Right renal pelvis (tissue), 4 donors: ENCODE data around the gene FGR. TPM values are rescaled to one million over a fixed set of nuclear protein-coding genes. Genes with fewer than 3 reads are reported as not detected.
"Not testable (repeated sequence)": the region's sequence is repeated elsewhere in the genome, so short reads cannot be mapped to it uniquely, and the experiment has no call there.

Source experiments
- DNase-seq, 4 donors: peaks; one replicate each; pipeline ENCODE4 v3.0.0-alpha.2; 2013; ENCODE audit warnings: low read depth in 4 of 4, low spot score in 3 of 4, missing footprints in 1 of 4
- polyA plus RNA-seq, 4 donors: library from polyadenylated mRNA; unstranded; fragments of 120-200 nt; gene quantifications; one replicate each; pipeline ENCODE4 v1.2.1, GENCODE V29; 2013; ENCODE audit not compliant: insufficient read length in 4 of 4

The FGR gene
- polyA plus RNA-seq, 4 donors = 1.4 to 2.1 (median 1.8) TPM

DNA sequence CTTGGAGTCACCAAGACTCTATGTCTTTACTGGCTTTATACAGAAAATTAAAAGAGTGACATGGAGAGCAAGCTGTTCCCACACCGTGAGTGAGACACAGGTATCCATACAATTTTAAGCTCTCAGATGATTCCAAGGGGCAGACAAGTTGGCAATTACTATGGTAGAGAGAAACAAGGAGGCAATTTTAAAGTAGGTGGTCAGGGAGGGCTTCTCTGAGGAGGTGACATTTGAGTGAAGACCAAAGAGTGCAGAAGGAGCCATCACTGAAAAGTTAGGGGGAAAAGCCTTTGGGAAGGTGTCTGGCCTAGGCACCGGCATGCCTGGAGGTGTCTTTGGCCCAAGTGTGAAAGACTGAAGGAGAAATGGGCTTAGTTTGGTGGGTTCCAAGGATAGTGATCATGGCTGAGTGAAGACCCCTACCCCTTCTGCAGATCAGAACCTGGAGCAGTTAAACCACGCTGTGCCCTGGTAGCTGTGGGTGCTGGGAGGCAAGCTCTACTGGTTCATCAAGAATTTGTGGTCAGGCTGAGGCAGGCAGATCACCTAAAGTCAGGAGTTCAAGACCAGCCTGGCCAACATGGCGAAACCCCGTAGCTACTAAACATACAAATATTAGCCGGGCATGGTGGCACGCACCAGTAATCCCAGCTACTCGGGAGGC lies 26.6 kb upstream of the FGR start:
- no peak for DNase-seq

DNA sequence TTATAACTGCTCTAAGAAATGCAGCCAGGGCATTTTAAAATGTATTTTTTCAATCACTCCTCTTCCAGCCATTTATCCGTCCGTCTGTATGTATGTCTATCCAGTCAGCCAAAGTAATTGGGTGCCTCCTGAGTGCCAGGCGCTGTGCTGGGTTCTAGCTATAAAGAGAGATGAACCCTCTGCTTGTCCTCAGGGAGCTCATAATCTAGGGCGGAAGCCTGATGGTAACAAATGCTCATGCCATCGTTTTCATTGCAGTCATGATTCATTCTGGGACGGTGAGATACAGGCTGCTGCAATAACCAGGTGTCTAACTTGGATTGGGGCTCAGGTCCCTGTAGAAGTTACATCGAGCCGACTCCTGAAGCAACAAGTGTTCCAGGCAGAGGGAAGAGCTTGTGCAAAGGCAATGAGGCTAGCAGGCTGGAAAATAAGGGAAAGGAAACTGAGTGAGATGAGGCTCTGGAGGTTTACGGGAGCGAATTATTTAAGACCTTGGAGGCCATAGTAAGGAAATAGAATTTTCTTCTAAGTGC lies 25.4 kb upstream of the FGR start:
- DNase-seq = no peak

DNA sequence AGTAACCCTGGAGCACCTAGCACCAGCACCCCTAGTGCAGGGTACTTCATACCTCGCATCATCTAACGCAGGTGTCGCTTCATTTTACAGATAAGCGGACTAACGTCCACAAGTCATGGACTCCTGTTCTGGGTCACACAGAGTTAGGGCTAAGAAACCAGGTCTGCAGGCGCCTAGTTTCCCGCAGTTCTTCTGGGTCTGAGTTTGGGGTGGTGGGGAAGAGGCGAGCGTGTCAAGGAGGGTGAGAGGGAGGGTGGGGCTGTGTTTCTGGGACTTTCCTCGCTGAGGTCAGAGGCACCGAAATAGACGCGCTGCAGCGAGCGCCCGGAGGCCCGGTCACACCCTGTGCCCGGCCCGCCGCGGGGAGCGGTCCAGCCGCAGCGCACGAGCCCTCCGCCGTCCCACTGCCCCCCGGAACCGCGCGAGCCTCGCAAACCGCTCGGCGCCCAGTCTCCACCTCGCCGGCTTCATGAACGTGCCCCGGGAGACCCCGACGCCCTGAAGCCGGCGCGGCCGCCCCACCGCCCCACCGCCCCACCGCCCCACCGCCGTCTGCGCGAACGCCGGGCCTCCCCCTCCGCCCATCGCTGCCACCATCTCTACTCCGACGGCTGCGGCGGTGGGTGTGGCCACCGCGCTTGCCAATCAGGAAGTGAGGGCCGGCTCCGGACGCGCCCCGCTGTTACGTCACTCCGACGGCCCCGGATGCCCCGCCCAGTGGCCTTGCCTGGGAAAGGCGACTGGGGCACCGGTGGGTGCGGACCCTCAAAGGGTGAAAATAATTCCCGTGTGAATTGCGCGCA lies 24.7 kb upstream of the FGR start:
- peak; percentile 60 to 76 (median 67) for DNase-seq

DNA sequence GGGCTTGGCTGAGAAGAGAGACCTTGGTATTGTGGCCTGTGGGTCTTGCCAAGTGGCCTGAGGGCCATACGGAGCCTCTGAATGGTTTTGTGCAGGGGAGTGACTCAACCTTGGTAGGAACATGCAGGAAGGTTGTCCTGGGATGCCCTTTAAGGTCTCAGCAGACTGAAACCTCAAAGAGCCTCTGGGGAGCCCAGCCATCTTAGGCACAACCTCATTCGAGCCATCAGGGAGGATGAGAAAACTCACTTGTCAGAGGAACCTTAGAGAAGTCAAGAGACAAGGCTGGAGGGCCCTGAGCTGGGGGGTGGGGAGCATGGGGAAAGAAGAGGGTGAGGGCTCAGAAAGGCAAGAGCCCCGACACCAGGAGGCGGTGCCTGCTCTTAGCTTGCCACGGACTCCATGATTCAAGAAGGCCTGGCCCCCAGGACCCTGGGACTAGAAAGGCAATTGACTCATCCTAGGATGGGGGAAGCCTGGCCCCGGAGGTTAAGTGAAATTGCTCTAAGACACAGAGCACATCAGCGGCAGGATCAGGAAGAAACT lies 24.0 kb upstream of the FGR start:
- DNase-seq = no peak

DNA sequence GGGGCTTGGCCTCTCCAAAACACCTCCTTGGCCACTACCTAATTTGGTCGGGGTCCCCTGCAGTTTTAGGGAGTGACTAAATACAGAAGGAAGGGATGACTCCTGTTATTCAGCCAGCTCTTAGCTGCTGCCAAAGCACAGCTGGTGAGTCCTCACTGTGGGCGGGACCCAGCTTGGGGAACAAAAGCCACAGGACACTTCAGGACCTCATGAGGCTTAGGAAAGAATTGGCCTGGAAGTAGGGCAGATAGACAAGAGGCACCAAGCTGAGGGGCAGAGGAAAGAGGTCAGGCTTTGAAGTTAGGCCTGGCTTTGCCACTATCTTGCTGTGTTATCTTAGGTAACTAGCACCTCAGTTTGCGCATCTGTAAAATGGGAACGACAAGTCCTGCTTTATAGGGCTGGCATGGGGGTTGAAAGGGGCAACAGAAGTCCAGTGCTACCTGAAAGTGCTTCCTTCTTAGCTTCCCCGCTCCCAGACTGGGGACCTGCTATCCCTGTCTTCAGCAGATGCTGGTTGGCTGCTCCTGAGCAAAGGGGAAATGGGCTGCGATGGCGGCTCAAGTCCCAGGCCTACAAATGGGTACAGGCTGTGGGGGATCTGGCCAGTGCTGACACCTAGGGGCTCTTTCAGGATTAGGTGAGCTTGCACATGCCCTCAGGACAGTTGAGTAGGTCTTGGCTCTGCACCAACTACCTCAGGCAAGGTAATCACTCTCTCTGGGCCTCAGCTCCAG lies 21.3 kb upstream of the FGR start:
- no peak for DNase-seq

DNA sequence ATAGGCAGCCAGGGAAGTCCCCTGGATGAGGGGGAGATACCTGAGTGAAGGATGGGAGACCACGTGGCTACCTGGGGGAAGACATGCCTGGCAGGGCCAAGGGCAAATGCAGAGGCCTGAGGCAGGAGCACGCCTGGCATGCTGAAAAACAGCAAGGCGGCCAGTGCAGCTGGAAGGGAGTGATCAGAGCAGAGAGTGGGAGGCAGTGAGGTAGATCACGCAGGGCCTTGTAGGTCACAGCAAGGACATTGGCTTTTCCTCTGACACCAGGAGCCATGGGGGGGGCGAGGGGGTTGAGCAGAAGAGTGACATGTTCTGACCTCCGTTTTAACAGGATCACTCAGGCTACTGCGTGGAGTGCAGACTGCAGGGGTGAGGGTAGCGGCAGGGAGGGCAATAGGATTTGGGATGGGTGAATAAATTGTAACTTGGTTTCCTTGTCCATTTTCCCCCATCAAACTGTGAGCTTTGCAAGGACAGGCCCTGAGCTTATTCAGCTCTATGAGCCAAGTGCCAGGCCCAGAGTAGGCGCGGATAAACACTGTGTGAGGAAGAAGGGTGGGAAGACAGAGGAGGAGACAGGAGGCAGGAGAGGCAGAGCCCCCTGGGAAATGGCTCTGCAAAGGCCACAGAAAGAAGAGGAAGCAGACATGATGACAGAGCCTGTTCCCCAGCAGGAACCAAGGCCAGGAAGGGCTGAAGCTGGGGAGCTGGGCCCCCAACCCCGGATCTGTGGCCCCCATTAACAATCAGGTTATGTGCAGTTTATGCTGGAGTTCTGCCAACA lies 20.4 kb upstream of the FGR start:
- DNase-seq = no peak

DNA sequence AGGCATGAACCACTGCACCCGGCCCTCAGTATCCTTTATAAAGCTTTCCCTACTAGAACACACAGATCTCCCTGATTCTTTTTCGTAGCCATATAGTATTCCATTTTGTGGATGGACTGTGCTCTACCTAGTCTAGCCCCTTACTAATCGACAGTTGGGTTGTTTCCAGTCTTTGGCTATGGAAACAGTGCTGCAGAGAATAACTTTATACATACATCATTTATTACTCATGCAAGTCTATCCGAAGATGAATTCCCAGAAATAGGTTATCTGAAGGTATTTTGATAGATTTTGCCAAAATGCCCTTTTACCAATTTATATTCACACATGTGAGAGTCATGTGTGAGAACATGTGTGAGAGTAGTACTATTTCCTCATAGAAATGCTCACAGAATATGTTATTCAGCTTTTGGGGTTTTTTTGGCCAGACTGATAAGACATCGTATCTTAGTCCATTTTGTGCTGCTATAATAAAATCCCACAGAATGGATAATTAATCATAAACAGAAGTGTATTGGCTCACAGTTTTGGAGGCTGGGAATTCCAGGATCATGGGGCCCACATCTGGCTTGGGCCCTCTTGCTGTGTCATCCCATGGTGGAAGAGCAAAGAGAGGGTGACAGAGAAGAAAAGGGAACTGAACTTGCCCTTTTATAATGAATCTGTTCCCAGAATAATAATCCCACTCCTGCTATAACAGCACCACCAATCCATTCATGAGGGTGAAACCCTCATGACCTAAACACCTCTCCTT lies 17.3 kb upstream of the FGR start:
- no peak for DNase-seq

DNA sequence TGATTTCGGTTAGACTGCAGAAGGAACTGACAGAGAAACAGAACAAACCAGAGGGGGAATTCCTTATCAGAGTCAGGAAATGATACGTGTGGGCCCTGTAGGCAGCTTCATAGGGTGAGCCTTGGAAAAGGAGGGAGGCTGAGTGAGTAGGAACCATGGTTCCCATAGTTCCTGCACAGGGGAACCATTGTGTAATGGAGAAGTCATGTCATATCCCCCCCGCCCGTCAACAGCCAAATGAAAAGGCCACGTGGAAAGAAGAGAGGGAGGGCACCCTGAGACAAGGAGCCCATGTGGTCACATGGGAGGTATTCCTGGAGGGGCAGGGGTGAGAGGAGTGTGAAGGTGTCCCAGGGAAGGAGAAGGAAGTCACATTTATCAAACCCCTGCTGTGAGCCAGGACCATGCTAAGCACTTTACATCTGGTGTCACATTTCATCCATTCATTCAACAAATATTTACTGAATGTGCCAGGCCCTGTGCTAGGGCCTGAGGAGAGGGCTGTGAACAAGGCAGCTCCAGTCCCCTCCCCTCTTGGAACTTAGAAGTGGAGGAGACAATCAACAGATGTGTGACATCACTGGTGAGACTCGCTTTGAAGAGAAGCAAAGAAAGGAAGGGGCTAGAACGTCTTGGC lies 15.7 kb upstream of the FGR start:
- DNase-seq = no peak

DNA sequence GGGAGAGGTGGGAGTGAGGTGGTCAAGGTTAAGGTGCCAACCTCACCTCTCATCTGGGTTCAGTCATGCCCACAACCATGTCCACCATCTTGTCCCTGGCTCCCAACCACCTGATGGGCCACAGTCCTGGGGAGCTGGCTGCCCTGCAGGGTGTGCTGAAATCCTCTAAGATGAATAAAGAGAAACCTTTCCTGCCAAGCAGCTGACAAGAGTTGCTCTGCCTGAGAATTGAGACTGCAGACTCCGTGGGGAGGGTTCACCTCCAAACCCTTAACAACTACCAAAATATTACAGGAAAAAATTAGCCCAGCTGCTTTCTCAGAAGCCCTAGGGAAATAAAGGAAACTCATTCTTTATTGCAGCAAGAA lies 15.2 kb upstream of the FGR start:
- no peak for DNase-seq

DNA sequence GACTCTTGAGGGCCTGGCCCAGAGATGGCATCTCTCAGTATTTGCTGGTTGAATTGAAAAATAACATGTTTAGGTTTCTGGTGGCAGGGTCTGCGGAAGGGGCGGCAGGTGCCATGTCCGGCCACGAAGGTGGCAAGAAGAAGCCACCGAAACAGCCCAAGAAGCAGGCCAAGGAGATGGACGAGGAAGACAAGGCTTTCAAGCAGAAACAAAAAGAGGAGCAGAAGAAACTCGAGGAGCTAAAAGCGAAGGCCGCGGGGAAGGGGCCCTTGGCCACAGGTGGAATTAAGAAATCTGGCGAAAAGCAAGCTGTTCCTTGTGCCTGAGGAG lies 14.3 kb upstream of the FGR start:
- DNase-seq = no peak

DNA sequence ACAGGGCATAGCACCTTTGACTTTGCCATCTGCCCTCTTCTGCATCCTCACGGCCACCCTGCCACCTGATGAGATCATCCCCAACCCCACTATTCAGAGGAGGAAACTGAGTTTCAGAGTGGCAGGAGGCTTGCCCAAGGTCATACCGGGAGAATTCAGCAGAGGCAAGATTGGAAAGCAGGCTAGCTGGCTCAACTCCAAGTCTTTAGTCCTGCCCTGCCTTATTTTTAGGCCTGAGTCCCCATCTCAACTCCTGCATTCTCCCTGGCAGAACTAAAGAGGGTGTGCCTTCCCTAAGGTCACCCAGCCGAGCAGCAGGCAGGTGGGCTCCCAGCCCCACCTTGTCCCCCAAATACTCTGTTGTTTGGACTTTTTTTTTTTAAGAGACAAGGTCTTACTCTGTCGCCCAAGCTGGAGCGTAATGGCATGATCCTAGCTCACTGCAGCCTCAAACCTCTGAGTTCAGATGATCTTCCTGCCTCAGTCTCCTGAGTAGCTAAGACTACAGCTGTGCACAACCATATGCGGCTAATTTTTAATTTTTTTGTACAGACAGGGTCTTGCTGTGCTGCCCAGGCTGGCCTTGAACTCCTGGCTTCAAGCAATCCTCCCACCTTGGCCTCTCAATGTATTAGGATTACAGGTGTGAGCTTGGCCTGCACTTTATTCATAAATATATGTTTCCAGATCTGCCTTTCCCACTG lies 13.8 kb upstream of the FGR start:
- DNase-seq = no peak

DNA sequence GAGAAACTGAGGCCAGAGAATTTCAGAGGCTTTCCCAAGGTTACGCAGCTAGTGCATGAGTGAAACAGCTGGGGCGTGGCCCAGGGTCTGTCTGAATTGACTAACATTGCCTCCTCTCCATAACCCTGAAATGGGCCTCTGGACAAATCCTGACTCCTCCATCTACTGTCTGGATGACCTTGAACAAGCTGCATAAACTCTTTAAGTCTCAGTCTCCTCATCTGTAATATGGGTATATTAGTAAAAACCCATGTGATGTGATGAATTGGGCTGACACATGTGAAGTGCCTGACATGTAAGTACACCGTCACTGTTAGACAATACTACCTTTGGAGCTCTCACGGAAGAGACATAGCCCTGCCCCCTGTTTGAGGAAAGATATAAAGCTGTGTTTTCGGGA lies 12.3 kb upstream of the FGR start:
- DNase-seq = no peak

DNA sequence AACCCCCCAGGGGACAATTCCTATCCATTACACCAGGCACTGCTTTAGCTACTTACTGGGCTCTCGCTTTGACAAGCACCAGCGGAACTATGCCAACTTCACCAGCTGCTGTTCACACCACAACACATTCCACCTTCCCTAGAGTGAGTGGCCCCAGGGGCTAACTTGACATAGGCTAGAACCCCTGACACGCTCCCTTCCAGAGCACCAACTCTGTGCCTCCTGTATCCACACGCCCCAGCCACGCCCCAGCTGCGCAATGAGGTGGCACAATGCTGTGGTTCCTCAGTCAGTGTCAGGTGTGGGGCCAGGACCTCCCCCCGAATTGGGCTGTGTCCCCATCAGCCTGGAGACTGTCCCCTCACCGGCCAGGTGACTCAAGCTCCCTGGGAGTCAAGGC lies 11.7 kb upstream of the FGR start:
- no peak for DNase-seq

DNA sequence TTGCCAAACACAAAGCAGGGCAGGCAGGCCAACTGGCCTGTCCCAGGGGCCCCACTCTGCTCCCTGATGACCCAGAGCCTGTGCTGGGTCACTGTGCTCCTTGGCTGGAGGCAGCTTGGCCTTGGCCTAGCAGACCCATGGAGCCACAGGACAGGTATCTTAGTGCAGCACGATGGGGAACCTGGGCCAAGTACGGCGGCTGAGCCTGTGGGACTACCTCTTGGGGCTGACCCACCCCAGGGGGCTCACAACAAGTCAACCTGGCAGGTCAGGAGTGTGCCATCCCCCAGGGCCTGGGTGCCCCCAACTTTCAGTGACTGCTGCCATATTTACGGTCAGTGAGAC lies 10.1 kb upstream of the FGR start:
- DNase-seq = no peak

DNA sequence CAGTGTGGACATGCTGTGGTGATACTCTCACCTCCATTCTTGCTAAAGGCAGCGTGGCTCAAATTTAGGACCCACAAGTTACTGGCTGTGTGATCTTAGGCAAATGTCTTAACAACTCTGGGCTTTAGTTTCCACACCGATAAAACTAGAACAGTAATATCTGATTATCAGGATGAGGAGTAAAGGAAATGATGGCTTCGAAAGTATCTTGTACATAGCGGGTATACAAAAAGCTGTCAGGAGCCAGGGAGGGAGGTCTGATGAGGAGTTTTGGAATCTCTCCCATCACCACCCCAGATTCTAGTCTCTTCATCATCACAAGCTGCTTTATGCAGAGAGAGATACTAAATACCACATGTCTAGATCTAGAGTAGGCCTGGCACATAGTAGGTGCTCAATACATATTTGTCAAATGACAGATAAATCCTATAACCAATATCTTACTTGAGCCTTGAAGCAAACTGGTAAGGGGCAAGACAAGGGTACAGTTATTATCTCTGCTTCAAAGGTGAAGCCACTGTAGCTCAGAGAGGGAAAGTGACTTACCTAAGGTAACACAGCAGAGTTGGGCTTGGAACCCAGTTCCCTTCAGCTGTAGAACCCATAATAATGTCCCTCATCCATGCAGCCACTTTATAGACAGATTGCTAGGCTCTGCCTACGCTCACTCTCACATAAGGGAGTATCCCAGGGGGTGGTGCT lies 9.5 kb upstream of the FGR start:
- no peak for DNase-seq

DNA sequence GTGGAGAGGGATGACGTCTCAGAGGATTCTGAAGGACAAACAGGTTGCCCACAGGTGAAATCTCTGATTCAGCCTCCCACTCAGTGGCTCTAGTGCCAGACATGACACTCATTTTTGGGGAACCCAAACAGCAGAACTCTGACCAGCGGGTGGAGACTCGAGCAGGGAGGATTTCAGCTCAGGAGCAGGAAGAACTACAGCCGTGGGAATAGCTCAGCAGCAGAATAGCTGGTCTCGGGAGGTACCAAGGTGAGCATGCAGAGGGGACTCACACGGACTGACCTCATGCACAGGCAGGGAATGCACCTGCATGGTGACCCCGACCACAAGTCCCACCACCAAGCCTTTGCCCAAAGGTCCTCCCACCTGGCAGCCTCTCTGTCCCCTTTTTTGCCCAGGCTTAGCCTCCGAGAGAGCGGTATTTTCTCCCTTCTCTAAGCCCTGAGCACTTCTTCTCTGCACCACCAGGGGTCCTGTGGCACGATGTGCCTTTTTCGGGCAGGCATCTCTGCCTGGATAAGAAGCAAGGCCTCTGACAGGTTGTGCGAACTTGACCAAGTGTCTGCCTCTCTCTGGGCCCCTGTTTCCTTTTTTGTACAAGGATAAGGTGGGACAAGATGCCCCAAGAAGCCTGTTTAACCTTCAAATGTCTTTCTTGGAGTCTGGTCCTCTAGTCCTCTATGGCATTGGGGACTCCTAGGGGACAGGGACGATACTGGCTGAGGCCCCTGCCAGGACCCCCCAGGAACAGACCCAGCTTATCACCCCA lies 8.8 kb upstream of the FGR start:
- DNase-seq = no peak

DNA sequence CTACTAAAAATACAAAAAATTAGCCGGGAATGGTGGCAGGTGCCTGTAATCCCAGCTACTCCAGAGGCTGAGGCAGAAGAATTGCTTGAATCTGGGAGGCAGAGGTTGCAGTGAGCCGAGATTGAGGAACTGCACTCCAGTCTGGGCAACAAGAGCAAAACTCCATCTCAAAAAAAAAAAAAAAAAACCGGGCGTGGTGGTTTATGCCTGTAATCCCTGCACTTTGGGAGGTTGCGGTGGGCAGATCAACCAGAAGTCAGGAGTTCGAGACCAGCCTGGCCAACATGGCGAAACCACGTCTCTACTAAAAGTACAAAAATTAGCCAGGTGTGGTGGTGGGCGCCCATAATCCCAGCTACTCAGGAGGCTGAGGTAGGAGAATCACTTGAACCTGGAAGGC lies 5.5 kb upstream of the FGR start:
- not testable (repeated sequence) for DNase-seq

DNA sequence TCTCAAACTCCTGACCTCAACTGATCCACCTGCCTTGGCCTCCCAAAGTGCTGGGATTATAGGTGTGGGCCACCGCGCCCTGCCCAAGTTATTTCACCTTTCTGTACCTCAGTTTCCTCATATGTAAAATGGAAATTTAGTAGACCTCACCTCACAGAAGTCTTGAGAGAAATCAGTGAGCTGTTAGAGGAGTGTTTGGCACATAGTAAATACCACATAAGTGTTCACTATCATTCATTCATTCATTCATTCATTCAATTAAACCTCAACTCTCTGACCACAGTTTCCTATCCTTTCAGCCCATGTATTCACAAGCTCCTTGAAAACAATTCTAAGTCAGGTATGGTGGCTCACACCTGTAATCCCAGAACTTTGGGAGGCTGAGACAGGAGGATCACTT lies 3.8 kb upstream of the FGR start:
- DNase-seq = no peak
